ENCODE data around the gene SCGN.

Gene SCGN

DNA sequence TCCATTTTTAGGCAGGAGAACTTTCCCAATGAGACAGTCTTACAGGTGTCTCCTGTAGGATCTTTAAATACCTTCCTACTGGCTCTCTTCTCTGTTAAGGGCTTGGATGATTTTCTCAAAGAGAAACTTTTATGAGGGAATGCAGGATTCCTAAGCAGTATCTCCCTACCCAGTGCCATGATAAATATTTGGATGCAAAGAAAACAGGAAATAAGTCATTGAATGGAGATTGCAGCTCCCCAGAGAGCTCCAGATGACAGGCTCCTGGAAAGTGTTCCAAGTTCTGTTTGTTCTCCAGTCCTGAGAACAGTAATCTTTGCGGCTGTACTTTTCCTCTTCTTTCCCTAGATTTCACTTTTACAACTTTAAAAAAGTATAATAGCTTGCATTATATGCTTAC, 2.4 kb upstream of the SCGN start:
- FAIRE-seq (no peak), DNase-seq (ENCODE audit: insufficient read length, low spot score) (no peak)
- TF ChIP-seq CTCF (IDR thresholded peaks at IDR 0.05; ENCODE audit: insufficient read depth, missing control alignments): no peak

GRCh38 chr6:25655723-25656122, 3.7 kb downstream of the SCGN start:
- no peak for TF ChIP-seq CTCF (IDR thresholded peaks at IDR 0.05; ENCODE audit: insufficient read depth, missing control alignments)
- FAIRE-seq: no peak
- DNase-seq (ENCODE audit: insufficient read length, low spot score): no peak

GRCh38 chr6:25659633-25660368, 7.8 kb downstream of the SCGN start:
- TF ChIP-seq CTCF (IDR thresholded peaks at IDR 0.05; ENCODE audit: insufficient read depth, missing control alignments): no peak
- DNase-seq (ENCODE audit: insufficient read length, low spot score): no peak
- FAIRE-seq: no peak

DNA sequence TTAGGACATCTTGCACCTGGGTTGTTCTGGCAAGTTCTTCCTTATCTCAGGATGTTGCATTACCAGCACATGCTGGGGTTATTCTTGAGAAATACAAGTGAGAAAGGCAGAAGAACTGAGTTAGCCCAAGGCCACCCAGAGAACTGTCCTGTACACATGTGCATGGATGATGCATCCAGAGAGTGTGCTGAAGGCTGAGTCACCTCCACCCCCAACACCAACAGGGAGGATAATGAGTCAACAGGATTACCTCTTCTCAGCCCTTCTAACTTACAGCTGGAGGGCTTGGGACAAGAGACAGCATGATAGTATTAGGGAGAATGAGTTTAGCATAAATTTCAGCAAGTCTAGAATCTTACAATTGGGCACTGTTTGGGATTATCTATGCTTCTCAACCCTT, 8.5 kb downstream of the SCGN start:
- no peak for TF ChIP-seq CTCF (IDR thresholded peaks at IDR 0.05; ENCODE audit: insufficient read depth, missing control alignments)
- FAIRE-seq (no peak), DNase-seq (ENCODE audit: insufficient read length, low spot score) (no peak)

DNA sequence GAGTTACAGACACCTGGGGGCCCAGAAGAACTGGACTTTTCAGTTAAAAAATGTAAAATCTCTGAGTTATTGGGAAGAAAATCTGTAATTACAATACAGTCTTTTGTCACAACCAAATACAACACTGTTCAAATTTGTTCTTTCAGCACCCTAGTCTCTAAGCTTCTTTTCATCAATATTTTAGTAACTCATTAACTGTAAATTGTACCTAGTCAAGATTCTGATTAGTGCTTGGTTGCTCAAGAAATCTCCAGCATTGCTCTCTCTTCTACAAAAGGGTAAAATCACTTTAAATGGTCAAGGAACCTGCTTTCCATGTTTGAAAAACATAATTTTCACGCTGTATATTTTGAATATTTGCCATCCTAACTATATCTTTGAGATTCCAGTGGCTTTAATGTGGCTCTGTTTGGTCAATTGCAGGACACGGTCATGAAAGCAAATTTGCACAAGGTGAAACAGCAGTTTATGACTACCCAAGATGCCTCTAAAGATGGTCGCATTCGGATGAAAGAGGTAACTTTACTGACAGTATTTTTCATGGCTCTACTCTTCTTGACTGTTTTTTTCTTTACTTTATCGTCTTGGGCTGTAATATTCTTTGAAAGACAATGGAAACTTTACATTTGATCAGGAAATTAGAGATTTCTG, 9.2 kb downstream of the SCGN start:
- DNase-seq (ENCODE audit: insufficient read length, low spot score): no peak
- TF ChIP-seq CTCF (IDR thresholded peaks at IDR 0.05; ENCODE audit: insufficient read depth, missing control alignments): no peak
- no peak for FAIRE-seq

GRCh38 chr6:25665455-25665854, 13.4 kb downstream of the SCGN start:
- FAIRE-seq (no peak), DNase-seq (ENCODE audit: insufficient read length, low spot score) (no peak)
- TF ChIP-seq CTCF (IDR thresholded peaks at IDR 0.05; ENCODE audit: insufficient read depth, missing control alignments): no peak

GRCh38 chr6:25669413-25669812, 17.4 kb downstream of the SCGN start:
- no peak for TF ChIP-seq CTCF (IDR thresholded peaks at IDR 0.05; ENCODE audit: insufficient read depth, missing control alignments)
- DNase-seq (ENCODE audit: insufficient read length, low spot score): no peak
- FAIRE-seq: no peak
